Right lobe of liver (tissue), 4 donors: Measurements from ENCODE around the gene STAC.

Source experiments
- POLR2A ChIP-seq: fragments of 450-650 bp; IDR thresholded peaks from one replicate; pipeline ENCODE4 v1.6.1; 2017; ENCODE audit warnings: antibody characterized with exemption, mild to moderate bottlenecking
- TF ChIP-seq, protein P1 (sequence below), 4 donors: fragments of 200-600 bp in 3 of 4; fragments of 450-650 bp in 1 of 4; IDR thresholded peaks; one replicate each; pipeline versions ENCODE4 v1.5.1 to v1.8.0; 2016 to 2022; ENCODE audit warnings: antibody characterized with exemption in 4 of 4, mild to moderate bottlenecking in 2 of 4
- donor health status: DM: no; HTN: no; CAD: no.
- donor health status: DM: no; HTN: no; CAD: no.
- donor health status: DM: no; HTN: yes; CAD: no.

- TF ChIP-seq, protein P1, sequence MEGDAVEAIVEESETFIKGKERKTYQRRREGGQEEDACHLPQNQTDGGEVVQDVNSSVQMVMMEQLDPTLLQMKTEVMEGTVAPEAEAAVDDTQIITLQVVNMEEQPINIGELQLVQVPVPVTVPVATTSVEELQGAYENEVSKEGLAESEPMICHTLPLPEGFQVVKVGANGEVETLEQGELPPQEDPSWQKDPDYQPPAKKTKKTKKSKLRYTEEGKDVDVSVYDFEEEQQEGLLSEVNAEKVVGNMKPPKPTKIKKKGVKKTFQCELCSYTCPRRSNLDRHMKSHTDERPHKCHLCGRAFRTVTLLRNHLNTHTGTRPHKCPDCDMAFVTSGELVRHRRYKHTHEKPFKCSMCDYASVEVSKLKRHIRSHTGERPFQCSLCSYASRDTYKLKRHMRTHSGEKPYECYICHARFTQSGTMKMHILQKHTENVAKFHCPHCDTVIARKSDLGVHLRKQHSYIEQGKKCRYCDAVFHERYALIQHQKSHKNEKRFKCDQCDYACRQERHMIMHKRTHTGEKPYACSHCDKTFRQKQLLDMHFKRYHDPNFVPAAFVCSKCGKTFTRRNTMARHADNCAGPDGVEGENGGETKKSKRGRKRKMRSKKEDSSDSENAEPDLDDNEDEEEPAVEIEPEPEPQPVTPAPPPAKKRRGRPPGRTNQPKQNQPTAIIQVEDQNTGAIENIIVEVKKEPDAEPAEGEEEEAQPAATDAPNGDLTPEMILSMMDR (IDR thresholded peaks at IDR 0.05), result no peak
- no peak for TF ChIP-seq POLR2A
These were observed 161.9 kb downstream of the STAC start for GRCh38 chr3:36542186-36542585.
